Muscle of back (tissue), 11 donors: Measurements from ENCODE around the gene CDK15. TPM values are rescaled to one million over a fixed set of nuclear protein-coding genes. Genes with fewer than 3 reads are reported as not detected.
"Not testable (repeated sequence)": the region's sequence is repeated elsewhere in the genome, so short reads cannot be mapped to it uniquely, and the experiment has no call there.

Source experiments
- DNase-seq, 3 donors: peaks; one replicate each; pipeline versions ENCODE4 v3.0.0 to v3.0.0-alpha.2; 2013
- polyA plus RNA-seq, 10 donors: library from polyadenylated mRNA; unstranded; fragments of 120-200 nt; gene quantifications; one replicate each; pipeline ENCODE4 v1.2.1, GENCODE V29; 2013; ENCODE audit not compliant: insufficient read length in 10 of 10

CDK15 gene
- polyA plus RNA-seq, 10 donors, result 0.67 to 2.7 (median 1.2) TPM

DNA sequence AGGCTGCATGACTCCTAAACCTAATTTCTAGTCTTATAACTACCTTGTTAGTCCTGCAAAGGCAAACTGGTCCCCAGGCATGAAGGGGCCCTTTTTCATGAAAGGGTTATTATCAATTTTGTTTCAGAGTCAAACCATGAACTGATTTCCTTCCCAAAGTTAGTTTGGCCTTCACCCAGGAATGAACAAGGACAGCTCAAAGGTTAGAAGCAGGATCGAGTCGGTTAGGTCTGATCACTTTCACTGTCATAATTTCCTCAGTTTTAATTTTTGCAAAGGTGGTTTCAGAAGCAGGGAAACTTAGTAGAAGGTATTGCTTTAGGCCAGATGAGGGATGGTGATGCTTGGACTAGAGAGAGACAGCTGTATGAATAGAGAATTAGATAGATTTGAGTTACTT, 16.9 kb upstream of the CDK15 start:
- DNase-seq, result no peak

- DNase-seq, result no peak
Observed at GRCh38 chr2:201790291-201790690, 16.0 kb upstream of the CDK15 start.

GRCh38 chr2:201790989-201791388, 15.3 kb upstream of the CDK15 start:
- no peak for DNase-seq

GRCh38 chr2:201793631-201794030, 12.7 kb upstream of the CDK15 start:
- no peak for DNase-seq

- no peak for DNase-seq
Observed at GRCh38 chr2:201794294-201794693, 12.0 kb upstream of the CDK15 start.

GRCh38 chr2:201795607-201796477, 10.5 kb upstream of the CDK15 start:
- peak in 2 of 3 donors; percentile 38 to 66 for DNase-seq

- no peak for DNase-seq
Observed at GRCh38 chr2:201796478-201796865, 9.9 kb upstream of the CDK15 start.

- DNase-seq, result peak in 2 of 3 donors; percentile 11 to 63
Observed at GRCh38 chr2:201797175-201797840, 9.0 kb upstream of the CDK15 start.

DNA sequence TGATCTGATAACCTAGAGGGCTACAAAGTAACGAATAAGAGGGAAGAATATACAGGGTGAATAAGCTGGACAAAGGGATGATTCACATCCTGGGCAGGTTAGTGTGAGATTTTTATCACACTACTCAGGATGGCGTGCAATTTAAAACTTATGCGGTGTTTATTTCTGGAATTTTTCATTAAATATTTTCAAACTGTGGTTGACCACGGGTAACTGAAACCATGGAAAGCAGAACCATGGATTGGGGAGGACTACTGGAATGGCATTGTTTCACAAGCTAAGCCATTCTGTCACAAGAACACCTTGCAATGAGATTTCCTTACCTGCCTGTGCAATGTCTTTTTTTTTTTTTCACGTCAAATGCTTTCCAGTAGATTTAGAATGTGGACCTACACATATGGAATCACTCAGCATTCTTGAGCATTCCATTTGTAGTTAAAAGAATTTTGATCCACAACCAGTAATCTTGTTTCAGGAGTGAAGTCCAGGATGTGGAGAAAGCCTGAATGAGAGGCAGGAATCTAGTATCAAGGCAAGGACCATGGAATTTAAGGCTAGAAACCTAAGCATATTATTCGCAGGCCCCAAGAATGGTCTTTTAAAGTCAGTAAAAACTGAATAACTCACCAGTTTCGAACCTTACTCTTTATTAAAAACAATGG, 8.0 kb upstream of the CDK15 start:
- DNase-seq, result peak in 2 of 3 donors; percentile 8 to 87

GRCh38 chr2:201798914-201799285, 7.4 kb upstream of the CDK15 start:
- not testable (repeated sequence) for DNase-seq

DNA sequence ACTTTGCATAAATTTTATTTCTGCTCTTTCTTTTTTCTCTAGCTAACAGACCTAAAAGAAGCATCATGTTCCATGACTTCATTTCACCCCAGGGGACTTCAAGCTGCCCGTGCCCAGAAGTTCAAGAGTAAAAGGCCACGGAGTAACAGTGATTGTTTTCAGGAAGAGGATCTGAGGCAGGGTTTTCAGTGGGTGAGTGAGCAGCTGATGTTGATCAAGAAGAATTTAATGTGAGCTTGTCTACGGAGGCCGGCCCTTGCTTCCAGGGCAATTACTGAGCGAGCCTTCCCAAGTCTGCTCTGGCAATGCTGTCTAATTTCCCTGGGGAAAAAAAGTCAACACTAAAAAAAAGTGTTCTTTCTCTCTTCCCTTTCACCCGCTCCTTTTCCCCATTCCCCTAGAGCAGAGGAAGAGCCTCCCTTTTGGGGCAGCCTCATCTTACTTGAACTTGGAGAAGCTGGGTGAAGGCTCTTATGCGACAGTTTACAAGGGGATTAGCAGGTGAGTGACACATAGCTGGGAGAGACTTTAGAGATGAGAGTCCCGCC, 1.2 kb downstream of the CDK15 start:
- peak; percentile 73 to 90 (median 77) for DNase-seq

DNA sequence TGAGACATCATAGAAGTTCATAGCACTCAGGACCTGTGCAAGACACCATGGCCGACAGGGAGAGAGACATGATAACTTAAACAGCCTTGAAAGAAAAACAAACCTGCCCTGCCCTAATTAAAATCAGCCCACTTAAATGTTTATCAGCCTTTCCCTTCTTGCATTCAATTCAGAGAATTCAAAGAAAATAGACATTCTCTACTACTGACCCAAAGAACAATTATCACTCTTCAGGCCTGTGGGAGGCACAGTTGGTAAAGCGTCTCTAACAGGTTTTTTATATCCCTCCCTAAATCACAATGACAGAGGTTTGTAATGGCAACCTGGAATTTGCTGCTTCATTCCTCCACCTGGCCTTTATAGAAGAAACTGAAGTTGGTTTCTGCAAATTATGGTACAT, 1.7 kb downstream of the CDK15 start:
- no peak for DNase-seq

- no peak for DNase-seq
Observed at GRCh38 chr2:201809633-201810032, 3.3 kb downstream of the CDK15 start.

DNA sequence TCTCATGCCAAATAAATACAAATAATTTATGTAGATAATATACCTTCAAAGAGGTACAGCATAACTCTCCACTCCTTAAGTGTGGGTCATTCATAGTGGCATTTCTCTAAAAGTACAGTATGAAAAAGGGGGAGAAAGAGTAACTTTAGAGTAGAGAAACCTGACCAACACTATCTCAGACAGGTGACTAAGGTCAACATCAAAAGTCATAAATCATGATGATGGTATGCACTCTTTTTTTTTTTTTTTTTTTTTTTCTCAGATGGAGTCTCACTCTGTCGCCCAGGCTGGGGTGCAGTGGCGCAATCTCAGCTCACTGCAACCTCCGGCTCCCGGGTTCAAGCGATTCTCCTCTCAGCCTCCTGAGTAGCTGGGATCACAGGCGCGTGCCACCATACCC, 4.3 kb downstream of the CDK15 start:
- not testable (repeated sequence) for DNase-seq

DNA sequence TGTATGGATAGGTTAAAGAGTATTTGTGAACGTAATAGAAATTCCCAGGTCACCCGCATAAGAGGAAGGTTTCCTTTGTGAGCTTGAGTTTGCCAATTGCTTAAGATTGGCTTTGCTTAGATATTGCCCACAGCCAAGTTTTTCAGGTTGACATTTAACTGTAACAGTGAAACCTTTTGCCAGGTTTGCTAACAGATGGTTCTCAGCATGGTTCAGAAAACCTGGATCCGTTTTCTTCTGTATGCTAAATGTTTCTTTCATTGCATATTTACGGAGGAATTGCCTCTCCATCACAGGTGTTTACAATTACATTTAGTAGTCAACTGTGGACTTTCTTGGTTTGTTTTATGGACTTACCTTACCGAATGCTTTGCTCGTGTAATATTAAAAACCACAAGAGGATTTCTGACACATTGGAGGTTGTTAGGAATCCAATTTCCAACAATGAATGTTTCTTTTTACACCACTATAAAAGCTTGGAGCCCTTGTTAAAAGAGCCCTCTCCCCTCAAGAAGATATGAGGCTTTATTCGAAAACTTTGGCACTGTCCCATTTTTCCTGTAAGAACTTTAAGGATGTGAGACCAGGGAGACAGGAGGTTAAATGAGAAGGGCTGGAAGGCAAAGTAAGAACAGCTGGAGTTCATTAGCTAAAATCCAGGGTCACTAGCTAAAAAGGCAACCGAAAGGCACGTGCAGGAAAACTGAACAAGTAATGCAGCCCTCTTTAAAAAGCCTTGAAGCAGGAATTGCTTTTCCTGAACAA, 7.8 kb downstream of the CDK15 start:
- peak; percentile 43 to 63 (median 44) for DNase-seq

DNA sequence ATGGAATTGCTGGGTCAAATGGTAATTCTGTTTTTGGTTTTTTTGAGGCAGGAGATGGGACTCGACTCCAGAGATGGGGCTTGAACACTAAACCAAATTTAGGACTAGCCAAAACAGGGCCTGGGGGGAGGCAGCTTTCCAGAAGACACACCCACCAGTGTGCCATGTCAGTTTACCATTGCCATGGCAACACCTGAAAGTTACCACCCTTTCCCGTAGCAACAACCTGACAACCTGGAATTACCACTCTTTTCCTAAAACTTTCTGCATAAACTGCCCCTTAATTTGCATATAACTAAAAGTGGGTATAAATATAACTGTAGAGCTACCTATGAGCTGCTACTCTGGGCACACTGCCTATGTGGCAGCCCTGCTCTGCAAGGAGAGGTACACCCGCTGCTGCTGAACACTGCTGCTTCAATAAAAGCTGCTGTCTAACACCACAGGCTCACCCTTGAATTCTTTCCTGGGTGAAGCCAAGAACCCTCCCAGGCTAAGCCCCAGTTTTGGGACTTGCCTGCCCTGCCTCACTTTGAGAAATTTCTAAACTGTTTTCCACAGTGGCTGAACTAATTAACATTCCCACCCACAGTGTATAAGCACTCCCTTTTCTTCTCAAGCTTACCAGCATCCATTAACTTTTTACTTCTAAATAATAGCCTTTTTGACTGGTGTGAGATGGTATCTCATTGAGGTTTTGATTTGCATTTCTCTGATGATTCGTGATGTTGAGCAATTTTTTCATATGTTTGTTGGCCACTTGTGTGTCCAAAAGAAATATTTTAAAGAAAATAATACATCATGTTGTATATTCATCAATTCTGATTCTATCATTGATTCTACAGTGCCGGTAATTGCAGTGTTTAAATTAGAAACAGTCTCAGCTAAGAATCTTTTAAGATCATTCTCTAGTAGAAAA, 10.6 kb downstream of the CDK15 start:
- DNase-seq, result no peak

DNA sequence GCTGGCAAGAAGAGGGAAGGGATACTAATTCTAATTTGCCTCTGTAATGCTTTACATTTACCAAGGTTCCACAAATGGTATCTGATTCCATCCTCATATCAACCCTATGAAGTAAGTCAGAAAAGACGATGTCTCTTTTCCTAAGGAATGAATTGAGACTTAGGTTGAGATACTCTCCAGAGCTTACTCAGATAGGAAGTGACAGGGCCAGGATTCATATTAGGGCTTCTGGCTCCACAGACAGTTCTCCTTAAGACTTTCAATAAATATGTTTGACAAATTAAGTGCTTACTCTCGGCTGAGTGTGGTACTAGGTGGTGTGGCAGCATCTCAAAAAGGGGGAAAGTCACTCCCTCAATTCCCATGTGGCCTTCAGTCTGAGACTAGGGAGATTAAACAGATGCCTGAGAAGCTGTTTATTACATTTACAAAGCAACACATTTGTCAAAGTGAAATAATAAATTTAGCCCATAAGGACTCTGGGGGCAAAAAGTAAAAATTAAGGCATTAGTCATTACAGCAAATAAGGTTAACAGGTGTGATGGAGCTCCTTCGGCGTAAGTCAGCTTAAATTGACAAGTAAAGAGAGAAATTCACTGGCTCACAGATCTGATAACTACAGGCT, 14.2 kb downstream of the CDK15 start:
- no peak for DNase-seq

GRCh38 chr2:201821080-201821479, 14.7 kb downstream of the CDK15 start:
- DNase-seq, result no peak

DNA sequence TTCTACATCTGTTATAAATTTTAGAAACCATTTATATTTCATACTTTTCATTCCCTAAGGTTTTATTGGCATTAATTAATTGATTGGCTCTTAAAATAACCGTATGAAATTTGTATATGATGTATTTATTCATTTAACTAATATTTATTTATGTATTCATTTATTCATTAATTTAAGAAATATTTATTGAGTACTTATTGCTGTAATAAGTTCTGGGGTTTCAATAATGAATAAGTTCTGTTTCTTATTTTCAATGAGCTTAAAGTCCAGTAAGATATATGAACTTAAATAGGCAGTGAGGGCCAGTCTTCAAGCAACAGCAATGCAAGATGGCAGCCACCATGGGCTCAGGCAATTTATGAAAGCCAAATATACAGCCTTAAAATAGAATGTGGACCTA, 17.9 kb downstream of the CDK15 start:
- DNase-seq, result no peak

GRCh38 chr2:201827621-201828020, 21.3 kb downstream of the CDK15 start:
- DNase-seq, result no peak
